ENCODE data around the gene AQP12A.

AQP12A gene

DNA sequence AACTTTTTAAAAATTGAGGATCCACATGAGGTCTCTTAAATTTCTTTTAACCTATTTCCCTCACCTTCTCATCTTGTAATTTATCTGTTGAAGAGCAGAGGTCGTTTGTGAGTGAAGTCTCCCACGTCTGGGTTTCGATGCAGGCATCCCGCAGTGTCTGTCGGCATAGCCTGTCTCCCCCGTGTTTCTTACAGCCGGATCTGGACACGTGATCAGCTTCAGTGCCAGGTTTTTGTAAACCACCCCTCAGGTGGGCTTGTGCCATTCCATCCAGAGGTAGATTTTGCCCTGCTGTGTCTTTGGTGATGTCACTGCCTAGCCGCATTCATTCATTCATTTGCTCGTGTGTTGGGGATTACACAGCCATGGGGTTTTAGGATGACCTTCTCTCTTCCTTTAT is 16.2 kb downstream of the AQP12A start:
- TF ChIP-seq, protein P1, sequence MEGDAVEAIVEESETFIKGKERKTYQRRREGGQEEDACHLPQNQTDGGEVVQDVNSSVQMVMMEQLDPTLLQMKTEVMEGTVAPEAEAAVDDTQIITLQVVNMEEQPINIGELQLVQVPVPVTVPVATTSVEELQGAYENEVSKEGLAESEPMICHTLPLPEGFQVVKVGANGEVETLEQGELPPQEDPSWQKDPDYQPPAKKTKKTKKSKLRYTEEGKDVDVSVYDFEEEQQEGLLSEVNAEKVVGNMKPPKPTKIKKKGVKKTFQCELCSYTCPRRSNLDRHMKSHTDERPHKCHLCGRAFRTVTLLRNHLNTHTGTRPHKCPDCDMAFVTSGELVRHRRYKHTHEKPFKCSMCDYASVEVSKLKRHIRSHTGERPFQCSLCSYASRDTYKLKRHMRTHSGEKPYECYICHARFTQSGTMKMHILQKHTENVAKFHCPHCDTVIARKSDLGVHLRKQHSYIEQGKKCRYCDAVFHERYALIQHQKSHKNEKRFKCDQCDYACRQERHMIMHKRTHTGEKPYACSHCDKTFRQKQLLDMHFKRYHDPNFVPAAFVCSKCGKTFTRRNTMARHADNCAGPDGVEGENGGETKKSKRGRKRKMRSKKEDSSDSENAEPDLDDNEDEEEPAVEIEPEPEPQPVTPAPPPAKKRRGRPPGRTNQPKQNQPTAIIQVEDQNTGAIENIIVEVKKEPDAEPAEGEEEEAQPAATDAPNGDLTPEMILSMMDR (IDR thresholded peaks at IDR 0.05; ENCODE audit: low read depth, low read length): no peak
- no peak for DNase-seq (ENCODE audit: extremely low read depth, low read depth)

DNA sequence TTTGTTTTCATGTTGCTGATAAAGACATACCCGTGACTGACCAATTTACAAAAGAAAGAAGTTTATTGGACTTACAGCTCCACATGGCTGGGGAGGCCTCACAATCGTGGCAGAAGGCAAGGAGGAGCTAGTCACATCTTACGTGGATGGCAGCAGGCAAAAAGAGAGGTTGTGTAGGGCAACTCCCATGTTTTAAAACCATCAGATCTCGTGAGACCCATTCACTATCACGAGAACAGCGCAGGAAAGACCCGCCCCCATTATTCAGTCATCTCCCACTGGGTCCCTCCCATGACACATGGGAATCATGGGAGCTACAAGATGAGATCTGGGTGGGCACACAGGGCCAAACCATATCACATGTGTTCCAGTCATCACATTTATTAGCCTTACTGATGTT is 16.8 kb downstream of the AQP12A start:
- no peak for DNase-seq (ENCODE audit: extremely low read depth, low read depth)
- TF ChIP-seq, protein P1 (IDR thresholded peaks at IDR 0.05; ENCODE audit: low read depth, low read length): no peak

DNA sequence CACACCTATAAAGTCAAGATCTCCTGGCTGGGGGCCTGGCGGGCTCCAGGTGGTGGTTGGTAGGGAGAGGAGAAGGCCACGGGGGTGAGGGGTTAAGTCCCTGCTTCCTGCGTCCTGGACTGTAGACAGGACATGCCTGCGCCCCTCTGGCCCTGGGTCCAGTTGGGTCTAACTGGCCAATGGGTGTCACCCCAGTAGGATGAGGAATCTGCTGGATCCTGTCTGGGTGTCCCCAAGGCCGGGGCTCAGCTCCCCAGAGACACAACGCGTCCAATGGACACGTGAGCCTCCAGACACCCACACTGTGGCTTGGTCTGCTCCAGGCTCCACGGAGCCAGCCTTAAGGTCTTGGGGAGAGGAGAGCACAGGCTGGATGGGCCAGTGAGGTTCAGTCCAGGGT is 19.6 kb downstream of the AQP12A start:
- TF ChIP-seq, protein P1 (IDR thresholded peaks at IDR 0.05; ENCODE audit: low read depth, low read length): no peak
- no peak for DNase-seq (ENCODE audit: extremely low read depth, low read depth)

DNA sequence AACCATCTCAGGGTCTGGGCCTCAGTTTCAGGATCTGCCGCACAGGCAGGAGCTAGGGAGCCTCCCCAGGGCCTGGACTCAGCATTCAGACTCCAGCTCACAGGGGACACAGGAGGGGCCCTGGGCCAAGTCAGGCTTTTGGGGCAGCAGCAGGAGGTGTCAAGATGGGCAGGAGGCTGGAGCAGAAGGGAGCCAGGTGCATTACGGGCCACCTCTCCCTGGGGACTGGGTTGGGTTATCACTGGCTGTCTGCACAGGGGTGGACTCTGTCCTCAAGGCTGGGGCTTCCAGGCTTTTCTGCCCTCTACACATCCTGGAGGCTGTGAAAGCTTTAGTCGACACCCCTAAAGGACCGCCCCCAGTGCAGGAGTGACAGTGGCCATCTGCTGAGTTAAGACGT is 20.0 kb downstream of the AQP12A start:
- no peak for DNase-seq (ENCODE audit: extremely low read depth, low read depth)
- TF ChIP-seq, protein P1 (IDR thresholded peaks at IDR 0.05; ENCODE audit: low read depth, low read length): no peak

DNA sequence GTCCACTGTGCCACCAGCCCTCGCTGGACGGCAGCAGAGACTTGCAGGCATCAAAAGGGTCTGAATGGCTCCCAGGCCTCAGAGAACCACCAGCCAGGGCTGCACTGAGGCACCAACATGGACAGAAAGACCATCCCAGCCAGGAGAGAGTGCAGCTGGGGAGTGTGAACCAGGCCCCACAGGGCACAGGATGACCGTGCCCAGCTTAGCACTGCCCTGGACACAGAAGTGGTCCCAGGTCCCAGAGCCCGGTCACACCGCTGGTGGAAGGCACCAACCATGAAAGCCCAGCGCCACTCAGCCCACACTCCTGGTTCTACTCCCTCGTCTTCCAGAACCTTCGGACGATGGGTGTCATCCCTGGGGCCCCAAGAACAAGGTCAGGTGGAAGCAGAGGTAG is 20.5 kb downstream of the AQP12A start:
- DNase-seq (ENCODE audit: extremely low read depth, low read depth): no peak
- TF ChIP-seq, protein P1 (IDR thresholded peaks at IDR 0.05; ENCODE audit: low read depth, low read length): no peak

DNA sequence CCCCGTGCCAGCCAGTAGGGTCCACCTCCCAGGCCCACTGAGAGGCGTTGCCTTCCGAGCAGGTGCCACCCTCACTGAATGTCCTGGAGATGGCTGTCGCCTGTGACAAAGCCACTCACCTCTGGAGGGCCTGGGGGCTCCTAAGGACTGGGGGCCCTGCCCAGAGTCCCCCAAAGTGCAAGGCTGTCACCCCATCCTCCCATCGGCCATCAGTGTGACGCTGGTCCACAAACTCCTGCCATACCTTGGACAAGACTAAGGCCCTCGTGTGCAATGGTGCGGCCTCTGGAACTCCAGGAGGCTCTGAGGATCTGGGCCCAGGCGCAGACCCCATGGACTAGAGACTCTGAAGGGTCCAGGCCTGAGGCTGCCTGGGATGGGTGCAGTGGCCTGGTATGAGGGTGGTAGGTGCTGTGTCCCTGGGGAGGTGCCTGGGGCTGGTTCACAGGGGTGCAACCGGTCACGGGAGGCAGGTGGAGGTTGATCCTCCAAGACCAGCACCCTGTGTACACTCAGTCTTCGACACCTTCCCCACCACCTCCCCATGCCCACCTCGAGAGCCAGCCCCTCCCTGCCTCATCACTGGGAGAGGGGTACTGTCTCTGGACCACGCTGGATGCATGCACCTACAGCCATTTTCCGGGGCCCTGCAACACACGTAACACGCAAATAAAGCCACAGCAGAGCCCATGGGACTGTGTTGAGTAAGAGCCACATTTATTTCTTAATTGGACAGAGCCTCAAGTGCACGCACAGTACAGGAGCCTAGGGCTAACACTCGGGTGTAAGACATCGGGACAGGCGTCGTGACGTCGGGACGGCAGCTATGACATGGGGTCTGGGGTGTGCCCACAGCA is 21.6 kb downstream of the AQP12A start:
- TF ChIP-seq, protein P1 (IDR thresholded peaks at IDR 0.05; ENCODE audit: low read depth, low read length): no peak
- no peak for DNase-seq (ENCODE audit: extremely low read depth, low read depth)

DNA sequence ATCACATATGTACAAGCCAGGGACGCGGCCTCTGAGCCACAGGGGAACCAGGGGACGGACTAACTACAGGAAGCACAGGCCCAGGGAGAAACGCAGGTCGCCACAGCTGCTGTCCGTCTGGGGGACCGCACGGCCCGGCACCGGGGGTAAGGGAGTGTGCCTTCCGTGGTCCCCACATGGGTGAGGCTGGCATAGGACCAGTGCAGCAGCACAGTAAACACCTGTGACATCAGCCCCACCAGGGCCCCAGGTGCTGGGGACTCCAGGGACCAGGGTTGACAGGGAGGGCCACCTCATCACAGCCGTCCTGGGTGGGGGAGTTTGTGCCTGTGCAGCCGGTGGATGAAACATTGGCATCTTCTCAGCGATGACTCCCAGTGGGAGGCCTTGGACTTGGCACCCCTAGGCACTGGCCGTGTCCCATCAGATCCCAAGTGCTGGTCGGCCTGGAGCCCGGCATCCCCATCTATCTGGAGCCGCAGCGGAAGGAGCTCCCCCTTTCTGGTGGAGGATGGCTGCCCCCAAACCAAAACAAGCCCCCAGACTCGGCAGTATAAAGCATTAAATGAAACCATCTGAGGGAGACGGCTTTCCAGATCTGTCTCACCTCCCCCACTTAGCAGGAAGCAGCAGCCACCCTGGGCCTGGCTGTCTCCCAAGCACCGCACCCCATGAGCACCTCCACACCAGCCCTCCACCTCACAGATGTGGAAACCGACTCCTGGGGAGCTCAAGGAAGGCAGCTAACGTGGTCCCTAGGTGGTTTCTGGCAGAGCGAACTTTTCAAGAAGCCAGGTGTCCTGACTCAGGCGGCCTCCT is 22.5 kb downstream of the AQP12A start:
- TF ChIP-seq, protein P1 (IDR thresholded peaks at IDR 0.05; ENCODE audit: low read depth, low read length): no peak
- no peak for DNase-seq (ENCODE audit: extremely low read depth, low read depth)

All from AG09319 (cell line).